HG03060 (cell line): ENCODE data around the gene LBH.

ENCODE experiments used
- ATAC-seq: cut with Tn5 transposase; IDR thresholded peaks from one replicate; pipeline ENCODE4 v1.9.1; 2021; ENCODE audit warnings: low read depth, moderate number of reproducible peaks; ENCODE audit not compliant: unreplicated experiment

The LBH gene

GRCh38 chr2:30270166-30270565, 38.8 kb downstream of the LBH start:
- ATAC-seq, result no peak

GRCh38 chr2:30271301-30271700, 40.0 kb downstream of the LBH start:
- no peak for ATAC-seq

- ATAC-seq, result no peak
These were observed 41.0 kb downstream of the LBH start for GRCh38 chr2:30272286-30272685.

- ATAC-seq, result no peak
These were observed 41.6 kb downstream of the LBH start for GRCh38 chr2:30272761-30273573.

- no peak for ATAC-seq
These were observed 42.2 kb downstream of the LBH start for GRCh38 chr2:30273574-30273929.

- ATAC-seq, result no peak
These were observed 43.9 kb downstream of the LBH start for GRCh38 chr2:30275256-30275655.

- ATAC-seq, result no peak
These were observed 45.1 kb downstream of the LBH start for GRCh38 chr2:30276455-30276911.

GRCh38 chr2:30277582-30277981, 46.2 kb downstream of the LBH start:
- no peak for ATAC-seq

GRCh38 chr2:30278419-30278818, 47.1 kb downstream of the LBH start:
- no peak for ATAC-seq

- ATAC-seq, result no peak
These were observed 49.5 kb downstream of the LBH start for GRCh38 chr2:30280596-30281434.

GRCh38 chr2:30282081-30282480, 50.7 kb downstream of the LBH start:
- ATAC-seq, result no peak

GRCh38 chr2:30282721-30283120, 51.4 kb downstream of the LBH start:
- ATAC-seq, result no peak

- no peak for ATAC-seq
These were observed 52.7 kb downstream of the LBH start for GRCh38 chr2:30283931-30284565.

- no peak for ATAC-seq
These were observed 54.4 kb downstream of the LBH start for GRCh38 chr2:30285758-30286157.

- no peak for ATAC-seq
These were observed 56.0 kb downstream of the LBH start for GRCh38 chr2:30287190-30287840.

GRCh38 chr2:30287857-30288513, 56.7 kb downstream of the LBH start:
- no peak for ATAC-seq

GRCh38 chr2:30288561-30288960, 57.2 kb downstream of the LBH start:
- no peak for ATAC-seq

- ATAC-seq, result no peak
These were observed 62.1 kb downstream of the LBH start for GRCh38 chr2:30293303-30293921.

- ATAC-seq, result no peak
These were observed 62.8 kb downstream of the LBH start for GRCh38 chr2:30294133-30294532.

GRCh38 chr2:30296496-30296895, 65.2 kb downstream of the LBH start:
- ATAC-seq, result no peak
